Measurements from ENCODE around the gene CAP2.
"Not testable (repeated sequence)": the region's sequence is repeated elsewhere in the genome, so short reads cannot be mapped to it uniquely, and the experiment has no call there.

Gene CAP2

GRCh38 chr6:17440811-17441210, 47.4 kb downstream of the CAP2 start:
- not testable (repeated sequence) for DNase-seq (ENCODE audit: low read depth, low spot score)

- no peak for DNase-seq (ENCODE audit: low read depth, low spot score)
Measured at GRCh38 chr6:17442196-17442595, 48.8 kb downstream of the CAP2 start.

- no peak for DNase-seq (ENCODE audit: low read depth, low spot score)
Measured at GRCh38 chr6:17446713-17447112, 53.3 kb downstream of the CAP2 start.

- no peak for DNase-seq (ENCODE audit: low read depth, low spot score)
Measured at GRCh38 chr6:17448165-17448564, 54.8 kb downstream of the CAP2 start.

- no peak for DNase-seq (ENCODE audit: low read depth, low spot score)
Measured at GRCh38 chr6:17450397-17450796, 57.0 kb downstream of the CAP2 start.

GRCh38 chr6:17450832-17451231, 57.4 kb downstream of the CAP2 start:
- DNase-seq (ENCODE audit: low read depth, low spot score), result no peak

GRCh38 chr6:17452096-17452495, 58.7 kb downstream of the CAP2 start:
- no peak for DNase-seq (ENCODE audit: low read depth, low spot score)

- DNase-seq (ENCODE audit: low read depth, low spot score), result no peak
Measured at GRCh38 chr6:17454316-17455005, 61.1 kb downstream of the CAP2 start.

- no peak for DNase-seq (ENCODE audit: low read depth, low spot score)
Measured at GRCh38 chr6:17455919-17456318, 62.5 kb downstream of the CAP2 start.

- DNase-seq (ENCODE audit: low read depth, low spot score), result no peak
Measured at GRCh38 chr6:17456711-17457110, 63.3 kb downstream of the CAP2 start.

- no peak for DNase-seq (ENCODE audit: low read depth, low spot score)
Measured at GRCh38 chr6:17457405-17457804, 64.0 kb downstream of the CAP2 start.

GRCh38 chr6:17457956-17458355, 64.6 kb downstream of the CAP2 start:
- no peak for DNase-seq (ENCODE audit: low read depth, low spot score)

GRCh38 chr6:17458966-17459365, 65.6 kb downstream of the CAP2 start:
- DNase-seq (ENCODE audit: low read depth, low spot score), result no peak

- no peak for DNase-seq (ENCODE audit: low read depth, low spot score)
Measured at GRCh38 chr6:17460862-17461261, 67.5 kb downstream of the CAP2 start.

GRCh38 chr6:17466147-17466546, 72.8 kb downstream of the CAP2 start:
- DNase-seq (ENCODE audit: low read depth, low spot score), result no peak

GRCh38 chr6:17466707-17467106, 73.3 kb downstream of the CAP2 start:
- no peak for DNase-seq (ENCODE audit: low read depth, low spot score)

GRCh38 chr6:17469006-17469832, 75.8 kb downstream of the CAP2 start:
- DNase-seq (ENCODE audit: low read depth, low spot score), result no peak

GRCh38 chr6:17470202-17470937, 77.0 kb downstream of the CAP2 start:
- no peak for DNase-seq (ENCODE audit: low read depth, low spot score)

GRCh38 chr6:17470938-17471327, 77.5 kb downstream of the CAP2 start:
- no peak for DNase-seq (ENCODE audit: low read depth, low spot score)

GRCh38 chr6:17472653-17473183, 79.3 kb downstream of the CAP2 start:
- no peak for DNase-seq (ENCODE audit: low read depth, low spot score)

- DNase-seq (ENCODE audit: low read depth, low spot score), result no peak
Measured at GRCh38 chr6:17473554-17473953, 80.2 kb downstream of the CAP2 start.

GRCh38 chr6:17474289-17474688, 80.9 kb downstream of the CAP2 start:
- no peak for DNase-seq (ENCODE audit: low read depth, low spot score)
